Pancreas (tissue), 10 donors: ENCODE results near the gene SQSTM1. TPM values are rescaled to one million over a fixed set of nuclear protein-coding genes. Genes with fewer than 3 reads are reported as not detected.

Experiments
- ATAC-seq, 4 donors: fragments of 200-7000 bp; cut with Tn5 transposase; one replicate each; pipeline versions ENCODE4 v1.8.0 to v1.9.1; 2020; ENCODE audit warnings: mild to moderate bottlenecking in 4 of 4, moderate library complexity in 4 of 4
- DNase-seq, 6 donors: peaks; one replicate each; pipeline ENCODE4 v3.0.0-alpha.2; 2020
- FAIRE-seq: peaks from 2 replicates; lab custom pipeline; 2012; peaks lifted over from hg19 to GRCh38; lab: Jason Lieb, UNC
- H3K27ac ChIP-seq, 4 donors: fragments of 200-600 bp; sonication (generic); 1 replicate in 3 of 4; 2 replicates in 1 of 4; pipeline versions ENCODE4 v1.5.0 to v1.8.0; 2020
- H3K27me3 ChIP-seq, 4 donors: fragments of 200-600 bp; one replicate each; pipeline ENCODE4 v1.8.0; 2021
- H3K36me3 ChIP-seq, 3 donors: fragments of 200-600 bp; sonication (generic) in 1 of 3; one replicate each; pipeline versions ENCODE4 v1.5.0 to v1.8.0; 2020 to 2021
- H3K4me1 ChIP-seq, 3 donors: fragments of 200-600 bp; one replicate each; pipeline ENCODE4 v1.8.0; 2021
- H3K4me3 ChIP-seq, 4 donors: fragments of 200-600 bp; sonication (generic) in 2 of 4; one replicate each; pipeline versions ENCODE4 v1.5.0 to v1.8.0; 2020 to 2021
- H3K9me3 ChIP-seq, 4 donors: fragments of 200-600 bp; one replicate each; pipeline ENCODE4 v1.8.0; 2021
- WGBS, 2 donors: extraction: QIAGEN DNeasy Blood & Tissue Kit; methylation state at CpG; one replicate each; pipeline ENCODE4 v1.1.7; 2013; 5-methylcytosine and 5-hydroxymethylcytosine counted together
- intact Hi-C, 3 donors: fragments of 100-400 bp; cut with DNase I; formaldehyde crosslinking; loops; one replicate each; pipeline versions ENCODE4 v1.11.1 to v1.14.2; 2022
- polyA plus RNA-seq, 2 donors: library from polyadenylated mRNA; stranded (reverse); fragments of 200-250 nt; gene quantifications; one replicate each; pipeline ENCODE4 v1.2.3, GENCODE V29; 2013
- total RNA-seq, 6 donors: library from RNA; stranded (reverse); fragmentation: NEBNext Ultra II Directional in 4 of 6; extraction: Animal tissue kit (Norgen Biotek cat#: 25700) in 4 of 6; gene quantifications; one replicate each; pipeline versions ENCODE4 v1.2.1 to v1.2.4, GENCODE V29; 2021 to 2023
- TF ChIP-seq, protein P1 (sequence below), 4 donors: fragments of 200-600 bp; sonication (generic) in 3 of 4; IDR thresholded peaks; one replicate each; pipeline versions ENCODE4 v1.5.0 to v1.8.0; 2021; ENCODE audit warnings: antibody characterized with exemption in 4 of 4
- donor health status: healthy with polysubstance abuse.
- donor health status: DM: no; HTN: no; CAD: no; lungs with moderate emphysema.
- donor health status: DM: no; HTN: no; CAD: no.
- donor health status: control.
- donor health status: control.
- donor health status: Bipolar disorder and iron deficiency.
- donor health status: DM: yes; HTN: yes; CAD: no.
- donor health status: DM: no; HTN: no; CAD: no.
- donor health status: DM: no; HTN: no; CAD: no.
- donor health status: DM: yes; HTN: yes; CAD: no.

SQSTM1 gene
- total and polyA plus RNA-seq, 8 donors, result 125 to 261 (median 200) TPM

- Histone ChIP-seq H3K27ac (no peak overlapping the region), H3K36me3 (peaks cover 0 to 24% (median 8%) of the 10 kb centered on the region in 3 donors), H3K4me3 (no peak overlapping the region), H3K4me1 (peaks cover 0 to 5% (median 0%) of the 10 kb centered on the region in 3 donors), H3K27me3 (no peaks in the 10 kb centered on the region), H3K9me3 (no peaks in the 10 kb centered on the region)
- FAIRE-seq, result no peak
- TF ChIP-seq, protein P1, sequence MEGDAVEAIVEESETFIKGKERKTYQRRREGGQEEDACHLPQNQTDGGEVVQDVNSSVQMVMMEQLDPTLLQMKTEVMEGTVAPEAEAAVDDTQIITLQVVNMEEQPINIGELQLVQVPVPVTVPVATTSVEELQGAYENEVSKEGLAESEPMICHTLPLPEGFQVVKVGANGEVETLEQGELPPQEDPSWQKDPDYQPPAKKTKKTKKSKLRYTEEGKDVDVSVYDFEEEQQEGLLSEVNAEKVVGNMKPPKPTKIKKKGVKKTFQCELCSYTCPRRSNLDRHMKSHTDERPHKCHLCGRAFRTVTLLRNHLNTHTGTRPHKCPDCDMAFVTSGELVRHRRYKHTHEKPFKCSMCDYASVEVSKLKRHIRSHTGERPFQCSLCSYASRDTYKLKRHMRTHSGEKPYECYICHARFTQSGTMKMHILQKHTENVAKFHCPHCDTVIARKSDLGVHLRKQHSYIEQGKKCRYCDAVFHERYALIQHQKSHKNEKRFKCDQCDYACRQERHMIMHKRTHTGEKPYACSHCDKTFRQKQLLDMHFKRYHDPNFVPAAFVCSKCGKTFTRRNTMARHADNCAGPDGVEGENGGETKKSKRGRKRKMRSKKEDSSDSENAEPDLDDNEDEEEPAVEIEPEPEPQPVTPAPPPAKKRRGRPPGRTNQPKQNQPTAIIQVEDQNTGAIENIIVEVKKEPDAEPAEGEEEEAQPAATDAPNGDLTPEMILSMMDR (IDR thresholded peaks at IDR 0.05), result no peak
- 81 to 84% methylated on average over 11 of the region's 11 CpGs for WGBS, 2 donors
- ATAC-seq, result no peak
- DNase-seq, result no peak
- intact Hi-C loops, result no loop called here
Measured at GRCh38 chr5:179860301-179860700, 39.6 kb downstream of the SQSTM1 start.

GRCh38 chr5:179862296-179862695, 41.6 kb downstream of the SQSTM1 start:
- no peak for FAIRE-seq
- no peaks in the 10 kb centered on the region for H3K9me3 ChIP-seq
- WGBS, 2 donors, result 97% methylated on average over 2 of the region's 2 CpGs
- H3K36me3 ChIP-seq, result peaks cover 0 to 31% (median 8%) of the 10 kb centered on the region in 3 donors
- H3K4me1 ChIP-seq, result peaks cover 0 to 3% (median 0%) of the 10 kb centered on the region in 3 donors
- H3K27ac ChIP-seq, result no peak overlapping the region
- peak in 1 of 6 donors; percentile 44 for DNase-seq
- H3K27me3 ChIP-seq, result no peaks in the 10 kb centered on the region
- intact Hi-C loops, result no loop called here
- TF ChIP-seq, protein P1 (IDR thresholded peaks at IDR 0.05), result no peak
- no peak for ATAC-seq
- no peak overlapping the region for H3K4me3 ChIP-seq

DNA sequence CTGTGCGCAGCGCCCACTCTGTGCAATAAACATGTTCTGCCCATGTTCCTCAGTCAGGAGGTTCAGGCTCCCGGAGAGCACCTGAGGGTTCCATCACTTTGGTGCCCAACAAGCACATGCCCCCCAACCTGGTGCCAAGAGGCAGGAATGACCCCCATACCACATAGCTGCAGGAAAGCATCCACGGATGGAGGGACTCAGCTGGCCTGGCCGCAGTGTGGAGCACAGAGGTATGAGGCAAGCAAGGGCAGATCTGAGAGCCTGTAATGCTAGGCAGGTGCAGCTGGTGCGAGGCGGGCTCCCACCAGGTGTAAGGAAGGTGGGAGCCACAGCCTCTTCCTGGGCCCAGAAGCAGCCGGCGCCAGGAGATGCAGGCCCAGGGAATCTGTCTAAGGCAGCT, 42.2 kb downstream of the SQSTM1 start:
- no peak for FAIRE-seq
- intact Hi-C loops, result no loop called here
- no peaks in the 10 kb centered on the region for H3K4me1 ChIP-seq
- no peaks in the 10 kb centered on the region for H3K9me3 ChIP-seq
- no peaks in the 10 kb centered on the region for H3K27me3 ChIP-seq
- TF ChIP-seq, protein P1 (IDR thresholded peaks at IDR 0.05), result no peak
- H3K36me3 ChIP-seq, result peaks cover 0 to 32% (median 8%) of the 10 kb centered on the region in 3 donors
- H3K4me3 ChIP-seq, result no peak overlapping the region
- DNase-seq, result no peak
- H3K27ac ChIP-seq, result no peak overlapping the region
- WGBS, 2 donors, result 98% methylated on average over 9 of the region's 9 CpGs
- no peak for ATAC-seq

DNA sequence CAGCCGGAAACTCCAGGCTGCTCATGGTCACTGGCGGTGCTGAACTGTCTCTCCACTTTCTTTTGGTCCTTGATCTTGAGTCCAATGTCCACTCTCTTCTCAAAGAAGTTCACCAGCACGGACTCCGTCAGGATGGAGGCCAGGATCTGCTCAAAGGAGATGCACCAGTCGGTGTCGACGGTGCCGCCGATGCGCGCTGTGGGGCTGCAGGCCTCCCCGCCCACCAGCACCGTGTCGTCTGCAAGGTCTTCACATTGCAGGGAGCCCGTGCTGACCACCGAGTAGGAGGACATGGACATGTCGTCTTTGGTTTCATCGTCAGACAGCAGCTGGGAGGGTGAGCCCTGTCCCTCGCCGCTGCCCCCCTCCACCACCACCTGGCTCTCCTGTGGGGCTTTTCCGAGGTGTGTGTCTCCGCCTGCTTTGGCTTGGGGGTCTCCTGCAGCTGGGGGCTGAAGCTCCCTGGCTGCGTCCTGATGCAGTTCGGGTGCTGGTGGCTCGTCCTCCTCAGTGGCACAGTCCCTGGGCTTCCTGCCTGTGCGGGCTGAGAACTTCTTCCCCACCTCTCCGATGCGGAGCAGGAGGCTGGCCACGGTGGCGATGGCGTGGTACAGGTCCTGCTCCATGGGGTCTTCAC, 42.9 kb downstream of the SQSTM1 start:
- H3K4me3 ChIP-seq, result no peak overlapping the region
- no peaks in the 10 kb centered on the region for H3K9me3 ChIP-seq
- H3K4me1 ChIP-seq, result no peaks in the 10 kb centered on the region
- TF ChIP-seq, protein P1 (IDR thresholded peaks at IDR 0.05), result no peak
- peak in 1 of 6 donors; percentile 49 for DNase-seq
- FAIRE-seq, result no peak
- H3K27me3 ChIP-seq, result no peaks in the 10 kb centered on the region
- no peak overlapping the region for H3K27ac ChIP-seq
- no peak for ATAC-seq
- intact Hi-C loops, result no loop called here
- peaks cover 0 to 32% (median 8%) of the 10 kb centered on the region in 3 donors for H3K36me3 ChIP-seq
- WGBS, 2 donors, result 97% methylated on average over 30 to 31 of the region's 31 CpGs

- H3K9me3 ChIP-seq, result no peaks in the 10 kb centered on the region
- ATAC-seq, result no peak
- intact Hi-C loops, result no loop called here
- FAIRE-seq, result no peak
- peaks cover 0 to 36% (median 8%) of the 10 kb centered on the region in 3 donors for H3K36me3 ChIP-seq
- no peaks in the 10 kb centered on the region for H3K4me1 ChIP-seq
- no peak overlapping the region for H3K27ac ChIP-seq
- no peak overlapping the region for H3K4me3 ChIP-seq
- no peaks in the 10 kb centered on the region for H3K27me3 ChIP-seq
- TF ChIP-seq, protein P1 (IDR thresholded peaks at IDR 0.05), result no peak
- DNase-seq, result peak in 1 of 6 donors; percentile 44
- WGBS, 2 donors, result 97 to 98% methylated on average over 7 of the region's 7 CpGs
Measured at GRCh38 chr5:179864686-179865085, 44.0 kb downstream of the SQSTM1 start.
